ENCODE measurements around the gene FAM217B. TPM values are rescaled to one million over a fixed set of nuclear protein-coding genes. Genes with fewer than 3 reads are reported as not detected.

The FAM217B gene
- polyA plus RNA-seq, 1 of the 3 experiments (the other 2 are of a cell fraction), result 3.0 TPM

GRCh38 chr20:59912609-59913008, 27.6 kb upstream of the FAM217B start:
- Histone ChIP-seq H2AFZ (ENCODE audit: low read depth) (no peak overlapping the region), H3K9me3 (no peaks in the 10 kb centered on the region), H3K79me2 (ENCODE audit: insufficient read depth) (no peaks in the 10 kb centered on the region), H3K4me1 (ENCODE audit: control insufficient read depth in 1 of 2, insufficient read depth in 2 of 2, low read depth in 1 of 2, low read length in 1 of 2) (no peaks in the 10 kb centered on the region), H3K4me3 (ENCODE audit: low read depth in 2 of 2, low read length in 1 of 2) (no peak overlapping the region), H3K27me3 (ENCODE audit: insufficient read depth) (no peaks in the 10 kb centered on the region), H3K27ac (ENCODE audit: low read depth in 2 of 2, low read length in 1 of 2) (no peak overlapping the region), H3K9me2 (peaks cover 4% of the 10 kb centered on the region; the same call in 1 of the 2 replicates), H3F3A (replicated peaks; ENCODE audit: insufficient read depth) (no peaks in the 10 kb centered on the region), H3K9ac (no peak overlapping the region), H3K36me3 (replicated peaks in 1 of 2; ENCODE audit: control insufficient read depth in 1 of 2, insufficient read depth in 2 of 2, low read length in 1 of 2) (peaks cover 0 to 9% of the 10 kb centered on the region in 2 experiments), H3K4me2 (no peak overlapping the region), H4K20me1 (ENCODE audit: insufficient read depth) (no peaks in the 10 kb centered on the region)
- ChIA-PET POLR2A (no interaction called here), CTCF (interaction anchor here (1.7 kb wide), 1 partner anchor 11 kb away, joined by 4 read pairs; no protein-coding TSS in a partner anchor)
- WGBS (ENCODE audit: low lambda C conversion rate), result 85% methylated on average over 4 of the region's 4 CpGs
- no peak for DNase-seq
- TF ChIP-seq EZH2phosphoT487 (IDR thresholded peaks at IDR 0.05; ENCODE audit: borderline replicate concordance, low read depth) (no peak), IRF3 (IDR thresholded peaks at IDR 0.05; ENCODE audit: low read depth, low read length) (no peak), MAX (IDR thresholded peaks at IDR 0.05; ENCODE audit: low read depth) (no peak), TCF12 (IDR thresholded peaks at IDR 0.05) (no peak), FOSL2 (IDR thresholded peaks at IDR 0.05; ENCODE audit: borderline replicate concordance, low read depth) (no peak), RXRA (IDR thresholded peaks at IDR 0.05; ENCODE audit: borderline replicate concordance, low read depth) (no peak), EP300 (IDR thresholded peaks at IDR 0.05; ENCODE audit: borderline replicate concordance in 1 of 2, low read depth in 1 of 2, low read length in 1 of 2) (no peak), GABPA (IDR thresholded peaks at IDR 0.05; ENCODE audit: low read depth) (no peak), YY1 (IDR thresholded peaks at IDR 0.05; ENCODE audit: low read depth) (no peak)

- H4K20me1 ChIP-seq (ENCODE audit: insufficient read depth), result no peaks in the 10 kb centered on the region
- no peaks in the 10 kb centered on the region for H3K27me3 ChIP-seq (ENCODE audit: insufficient read depth)
- H3K27ac ChIP-seq (ENCODE audit: low read depth in 2 of 2, low read length in 1 of 2), result no peak overlapping the region
- no peaks in the 10 kb centered on the region; a peak in 1 of 4 replicates for H3K4me1 ChIP-seq (ENCODE audit: control insufficient read depth in 1 of 2, insufficient read depth in 2 of 2, low read depth in 1 of 2, low read length in 1 of 2)
- TF ChIP-seq POLR2AphosphoS5 (IDR thresholded peaks at IDR 0.05; ENCODE audit: low read depth, low read length) (no peak), NRF1 (IDR thresholded peaks at IDR 0.05; ENCODE audit: low read depth, low read length) (no peak), GABPA (IDR thresholded peaks at IDR 0.05; ENCODE audit: low read depth) (no peak), SMC3 (IDR thresholded peaks at IDR 0.05; ENCODE audit: low read depth, low read length) (no peak)
- no peaks in the 10 kb centered on the region for H3K9me3 ChIP-seq
- peaks cover 0 to 7% of the 10 kb centered on the region in 2 experiments for H3K36me3 ChIP-seq (replicated peaks in 1 of 2; ENCODE audit: control insufficient read depth in 1 of 2, insufficient read depth in 2 of 2, low read length in 1 of 2)
- no peaks in the 10 kb centered on the region for H3K79me2 ChIP-seq (ENCODE audit: insufficient read depth)
- no peak overlapping the region for H2AFZ ChIP-seq (ENCODE audit: low read depth)
- POLR2A ChIA-PET, result no interaction called here
- H3F3A ChIP-seq (replicated peaks; ENCODE audit: insufficient read depth), result no peaks in the 10 kb centered on the region
- no peak overlapping the region for H3K4me3 ChIP-seq (ENCODE audit: low read depth in 2 of 2, low read length in 1 of 2)
- no peak overlapping the region for H3K4me2 ChIP-seq
- CTCF ChIA-PET, result interaction anchor here (1.0 kb wide), 1 partner anchor 28 kb away, joined by 3 read pairs; no protein-coding TSS in a partner anchor
- H3K9ac ChIP-seq, result no peak overlapping the region
- no peak for DNase-seq
- H3K9me2 ChIP-seq, result no peaks in the 10 kb centered on the region; the same call in 1 of the 2 replicates
Observed at GRCh38 chr20:59920944-59921343, 19.2 kb upstream of the FAM217B start.

Data from SK-N-SH (cell line).